B cell (primary cell): Measurements from ENCODE around the gene YEATS2. TPM values are rescaled to one million over a fixed set of nuclear protein-coding genes. Genes with fewer than 3 reads are reported as not detected.
"Not testable (repeated sequence)": the region's sequence is repeated elsewhere in the genome, so short reads cannot be mapped to it uniquely, and the experiment has no call there.

Source experiments
- ATAC-seq: fragments of 200-7000 bp; cut with Tn5 transposase; one replicate; pipeline ENCODE4 v1.10.0; 2021; ENCODE audit warnings: low read depth, mild to moderate bottlenecking, moderate number of reproducible peaks, moderate library complexity
- CTCF ChIA-PET: fragments of 350-600 bp; sonication (Branson Sonifier 250); formaldehyde crosslinking; loops from one replicate; lab custom pipeline; 2021; ENCODE audit warnings: antibody characterized with exemption, inconsistent platforms; lab: Charles Lee
- POLR2A ChIA-PET: fragments of 350-600 bp; sonication (Branson Sonifier 250); formaldehyde crosslinking; loops from one replicate; lab custom pipeline; 2021; ENCODE audit warnings: antibody characterized with exemption; lab: Charles Lee
- DNase-seq: peaks from one replicate; pipeline ENCODE4 v3.0.0; 2013
- H2AFZ ChIP-seq: 2 replicates; pipeline ENCODE4 v1.6.1; 2012; ENCODE audit warnings: mild to moderate bottlenecking, low read depth, low read length; ENCODE audit not compliant: insufficient read depth, poor library complexity, severe bottlenecking
- H3K27ac ChIP-seq, 2 donors: 1 replicate in 1 of 2; 2 replicates in 1 of 2; pipeline ENCODE4 v1.5.1; 2012 to 2013; ENCODE audit warnings: low read length in 2 of 2, mild to moderate bottlenecking in 2 of 2, moderate library complexity in 1 of 2
- H3K27me3 ChIP-seq, 4 experiments: fragments of 200-600 bp in 1 of 4; sonication (generic) in 1 of 4; replicated peaks in 1 of 4; 1 replicate in 2 of 4; 2 replicates in 2 of 4; pipeline versions ENCODE4 v1.6.1 to v1.7.0; 2013 to 2016; ENCODE audit warnings: low read length in 3 of 4, mild to moderate bottlenecking in 2 of 4, mixed read lengths in 1 of 4, moderate library complexity in 1 of 4; ENCODE audit not compliant: insufficient read depth in 4 of 4, control insufficient read depth in 3 of 4; ENCODE audit errors: control extremely low read depth in 1 of 4
- H3K36me3 ChIP-seq, 2 experiments: replicated peaks in 1 of 2; 1 replicate in 1 of 2; 2 replicates in 1 of 2; pipeline versions ENCODE4 v1.6.1 to v1.7.1; 2013; ENCODE audit warnings: low read length in 1 of 2; ENCODE audit not compliant: insufficient read depth in 2 of 2, control insufficient read depth in 1 of 2; ENCODE audit errors: control extremely low read depth in 1 of 2, extremely low read depth in 1 of 2
- H3K4me1 ChIP-seq, 2 donors: fragments of 200-600 bp in 1 of 2; sonication (generic) in 1 of 2; 1 replicate in 1 of 2; 2 replicates in 1 of 2; pipeline versions ENCODE4 v1.5.1 to v1.6.1; 2013 to 2017; ENCODE audit warnings: low read length in 2 of 2; ENCODE audit not compliant: control insufficient read depth in 2 of 2, insufficient read depth in 2 of 2
- H3K4me2 ChIP-seq: replicated peaks from 2 replicates; pipeline ENCODE3; 2012; ENCODE audit warnings: mild to moderate bottlenecking, low read depth, low read length; ENCODE audit not compliant: poor library complexity, severe bottlenecking
- H3K4me3 ChIP-seq, 5 experiments: fragments of 200-600 bp in 1 of 5; sonication (generic) in 1 of 5; 1 replicate in 3 of 5; 2 replicates in 2 of 5; pipeline versions ENCODE4 v1.5.1 to v1.7.0; 2011 to 2016; ENCODE audit warnings: low read length in 4 of 5, mild to moderate bottlenecking in 4 of 5, low read depth in 2 of 5, control low read depth in 1 of 5, moderate library complexity in 1 of 5; ENCODE audit not compliant: insufficient read depth in 1 of 5; ENCODE audit errors: control extremely low read depth in 1 of 5, extremely low read depth in 1 of 5
- H3K79me2 ChIP-seq: fragments of 200-600 bp; sonication (generic); one replicate; pipeline ENCODE4 v1.6.0; 2016; ENCODE audit warnings: low read length; ENCODE audit not compliant: control insufficient read depth, insufficient read depth
- H3K9ac ChIP-seq: fragments of 200-600 bp; sonication (generic); 2 replicates; pipeline ENCODE4 v1.6.1; 2017; ENCODE audit warnings: mild to moderate bottlenecking, low read length, moderate library complexity
- H3K9me3 ChIP-seq, 3 donors: one replicate each; pipeline versions ENCODE4 v1.6.1 to v1.7.1; 2013; ENCODE audit warnings: low read length in 2 of 3; ENCODE audit not compliant: control insufficient read depth in 2 of 3, insufficient read depth in 1 of 3; ENCODE audit errors: control extremely low read depth in 1 of 3
- H4K20me1 ChIP-seq: 2 replicates; pipeline ENCODE4 v1.6.0; 2012; ENCODE audit warnings: mild to moderate bottlenecking, low read length; ENCODE audit not compliant: insufficient read depth, control insufficient read depth, poor library complexity, severe bottlenecking
- H3K27ac Mint-ChIP-seq: one replicate; pipeline ENCODE4 v1.8.0; 2021; ENCODE audit warnings: mixed read lengths
- H3K27me3 Mint-ChIP-seq: one replicate; pipeline ENCODE4 v1.8.0; 2021; ENCODE audit warnings: mixed read lengths
- H3K4me1 Mint-ChIP-seq: one replicate; pipeline ENCODE4 v1.8.0; 2021; ENCODE audit warnings: mixed read lengths
- H3K4me3 Mint-ChIP-seq: one replicate; pipeline ENCODE4 v1.8.0; 2021; ENCODE audit warnings: mixed read lengths
- H3K9me3 Mint-ChIP-seq: one replicate; pipeline ENCODE4 v1.8.0; 2022; ENCODE audit warnings: mixed read lengths; ENCODE audit not compliant: insufficient read depth
- CTCF ChIP-seq: fragments of 200-600 bp; IDR thresholded peaks from one replicate; pipeline ENCODE4 v1.8.0; 2022; ENCODE audit warnings: antibody characterized with exemption, mild to moderate bottlenecking
- EZH2 ChIP-seq: IDR thresholded peaks from 2 replicates; pipeline ENCODE4 v1.6.1; 2012; ENCODE audit warnings: borderline replicate concordance, low read depth, mild to moderate bottlenecking, moderate library complexity, low read length; ENCODE audit not compliant: insufficient read depth, poor library complexity, severe bottlenecking
- WGBS: methylation state at CpG from one replicate; pipeline ENCODE4 v1.1.5; 2013; ENCODE audit warnings: missing lambda C conversion rate; ENCODE audit not compliant: insufficient coverage; 5-methylcytosine and 5-hydroxymethylcytosine counted together
- intact Hi-C: fragments of 100-400 bp; cut with micrococcal nuclease; formaldehyde crosslinking; loops from one replicate; pipeline ENCODE4 v1.10.0; 2022
- polyA plus RNA-seq: library from polyadenylated mRNA; depleted of rRNA; stranded (reverse); fragments of >200 nt; gene quantifications from 2 replicates; pipeline ENCODE4 v1.2.3, GENCODE V29; 2012
- total RNA-seq, 2 donors: library from RNA; stranded (reverse); fragments of 120-200 nt in 1 of 2; gene quantifications; 1 replicate in 1 of 2; 2 replicates in 1 of 2; pipeline versions ENCODE4 v1.2.3 to v1.2.4, GENCODE V29; 2013 to 2022

The YEATS2 gene
- total and polyA plus RNA-seq, 2 donors (not counting 1 experiment from before 2014, with no cell fraction given): 21.8 to 26.7 TPM

DNA sequence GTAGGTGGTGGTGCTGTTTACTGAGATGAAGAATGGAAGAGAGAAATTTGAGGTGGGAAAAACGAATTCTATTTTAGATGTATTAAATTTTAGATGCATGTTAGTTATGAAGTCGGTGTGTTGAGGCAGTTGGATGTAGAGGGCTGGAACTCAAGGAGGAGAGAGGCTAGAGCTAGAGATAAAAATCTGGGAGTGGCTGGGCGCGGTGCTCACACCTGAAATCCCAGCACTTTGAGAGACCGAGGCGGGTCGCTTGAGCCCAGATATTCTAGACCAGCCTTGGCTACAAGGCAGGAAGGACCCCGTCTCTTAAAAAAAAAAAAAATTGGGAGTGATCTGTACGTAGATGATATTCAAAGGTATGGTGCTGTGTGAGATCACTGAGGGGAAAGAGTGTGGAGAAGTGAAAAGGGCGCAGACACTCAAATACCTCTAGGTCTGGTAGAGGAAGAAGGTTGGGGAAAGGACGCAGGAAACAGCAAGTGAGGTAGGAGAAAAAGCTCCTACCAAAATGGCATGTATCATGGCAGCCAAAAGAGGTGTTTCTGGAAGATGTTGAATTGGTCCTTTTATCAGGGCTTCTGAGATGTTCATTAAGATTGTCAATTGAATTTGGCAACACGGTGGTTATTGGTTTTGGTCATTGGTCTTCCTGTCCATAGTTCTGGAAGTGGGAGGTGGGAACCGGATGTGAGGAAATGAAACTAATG, 1.8 kb downstream of the YEATS2 start:
- Mint-ChIP-seq H3K27ac (peak overlapping the region; percentile 91), H3K4me3 (peak overlapping the region; percentile 97), H3K27me3 (no peaks in the 10 kb centered on the region), H3K4me1 (peaks cover 39% of the 10 kb centered on the region), H3K9me3 (no peaks in the 10 kb centered on the region)
- Histone ChIP-seq H3K9ac (peak overlapping the region; percentile 89), H3K36me3 (no peaks in the 10 kb centered on the region), H2AFZ (peak overlapping the region; percentile 85), H3K79me2 (peaks cover 70% of the 10 kb centered on the region), H4K20me1 (peaks cover 6% of the 10 kb centered on the region), H3K4me3 (peak overlapping the region in 1 of 5 experiments; percentile 92), H3K4me1 (peaks cover 18% of the 10 kb centered on the region in 2 donors), H3K4me2 (peak overlapping the region; percentile 98), H3K9me3 (no peaks in the 10 kb centered on the region), H3K27ac (peak overlapping the region in 1 of 2 donors; percentile 82), H3K27me3 (no peaks in the 10 kb centered on the region)
- TF ChIP-seq EZH2 (no peak), CTCF (no peak)
- DNase-seq: no peak
- intact Hi-C loops: loop anchor here (5.0 kb wide), 2 partner anchors 142 to 598 kb away; partner anchors contain the start of genes KLHL6 and PSMD2
- ChIA-PET CTCF (no interaction called here), POLR2A (interaction anchor here (0.6 kb wide), 1 partner anchor 10 kb away, joined by 5 read pairs; no protein-coding TSS in a partner anchor)
- 61% methylated on average over 12 of the region's 13 CpGs for WGBS
- no peak for ATAC-seq

DNA sequence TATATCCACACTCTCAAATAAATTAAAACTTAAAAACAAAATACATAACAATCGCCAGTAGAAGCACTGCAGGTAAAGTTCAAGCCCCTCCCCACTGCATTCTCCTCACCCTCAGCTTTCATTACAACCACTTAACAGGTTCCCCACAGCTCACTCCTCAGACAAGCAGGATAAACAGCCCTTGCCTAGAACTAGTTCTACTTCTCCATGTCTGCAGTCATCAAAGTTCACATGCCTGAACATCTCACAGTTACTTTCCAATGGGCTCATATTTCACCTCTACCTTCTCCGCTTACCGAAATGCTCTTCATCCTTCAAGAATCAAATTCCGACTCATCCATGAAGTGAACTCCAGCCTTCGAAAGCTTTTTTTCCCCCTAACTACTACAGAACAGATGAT, 4.1 kb downstream of the YEATS2 start:
- no peak for DNase-seq
- Mint-ChIP-seq H3K27ac (no peak overlapping the region), H3K27me3 (no peaks in the 10 kb centered on the region), H3K4me1 (peaks cover 41% of the 10 kb centered on the region), H3K4me3 (no peak overlapping the region), H3K9me3 (no peaks in the 10 kb centered on the region)
- CTCF ChIA-PET: no interaction called here
- Histone ChIP-seq H3K9me3 (no peaks in the 10 kb centered on the region), H3K79me2 (peaks cover 82% of the 10 kb centered on the region), H3K4me3 (no peak overlapping the region), H3K27ac (no peak overlapping the region), H3K36me3 (no peaks in the 10 kb centered on the region), H3K4me1 (peaks cover 18% of the 10 kb centered on the region in 2 donors), H3K4me2 (no peak overlapping the region), H4K20me1 (peaks cover 11% of the 10 kb centered on the region), H3K27me3 (no peaks in the 10 kb centered on the region), H3K9ac (no peak overlapping the region), H2AFZ (no peak overlapping the region)
- TF ChIP-seq EZH2 (no peak), CTCF (no peak)
- intact Hi-C loops: no loop called here
- POLR2A ChIA-PET: no interaction called here
- 100% methylated on average over 5 of the region's 5 CpGs for WGBS
- no peak for ATAC-seq

GRCh38 chr3:183703892-183704291, 6.3 kb downstream of the YEATS2 start:
- H3K9me3 Mint-ChIP-seq, H2AFZ ChIP-seq, H3K4me3 ChIP-seq, H3K36me3 ChIP-seq, intact Hi-C loops, H3K27ac ChIP-seq, POLR2A ChIA-PET, H3K27me3 ChIP-seq, H3K4me3 Mint-ChIP-seq, H3K9me3 ChIP-seq, H3K4me2 ChIP-seq, ATAC-seq, H3K9ac ChIP-seq, DNase-seq, H3K27ac Mint-ChIP-seq, H3K27me3 Mint-ChIP-seq: not testable (repeated sequence)
- H3K79me2 ChIP-seq: peaks cover 85% of the 10 kb centered on the region
- WGBS: 100% methylated on average over 3 of the region's 6 CpGs
- CTCF ChIA-PET: interaction anchor here (1.0 kb wide), 1 partner anchor 119 kb away, joined by 3 read pairs; no protein-coding TSS in a partner anchor
- H4K20me1 ChIP-seq: peaks cover 11% of the 10 kb centered on the region
- peaks cover 9 to 11% of the 10 kb centered on the region in 2 donors for H3K4me1 ChIP-seq
- H3K4me1 Mint-ChIP-seq: peaks cover 30% of the 10 kb centered on the region
